GM21390 (cell line): ENCODE data around the gene CHRD.

Source experiments
- ATAC-seq: cut with Tn5 transposase; IDR thresholded peaks from one replicate; pipeline ENCODE4 v1.9.1; 2021; ENCODE audit not compliant: unreplicated experiment

CHRD gene

DNA sequence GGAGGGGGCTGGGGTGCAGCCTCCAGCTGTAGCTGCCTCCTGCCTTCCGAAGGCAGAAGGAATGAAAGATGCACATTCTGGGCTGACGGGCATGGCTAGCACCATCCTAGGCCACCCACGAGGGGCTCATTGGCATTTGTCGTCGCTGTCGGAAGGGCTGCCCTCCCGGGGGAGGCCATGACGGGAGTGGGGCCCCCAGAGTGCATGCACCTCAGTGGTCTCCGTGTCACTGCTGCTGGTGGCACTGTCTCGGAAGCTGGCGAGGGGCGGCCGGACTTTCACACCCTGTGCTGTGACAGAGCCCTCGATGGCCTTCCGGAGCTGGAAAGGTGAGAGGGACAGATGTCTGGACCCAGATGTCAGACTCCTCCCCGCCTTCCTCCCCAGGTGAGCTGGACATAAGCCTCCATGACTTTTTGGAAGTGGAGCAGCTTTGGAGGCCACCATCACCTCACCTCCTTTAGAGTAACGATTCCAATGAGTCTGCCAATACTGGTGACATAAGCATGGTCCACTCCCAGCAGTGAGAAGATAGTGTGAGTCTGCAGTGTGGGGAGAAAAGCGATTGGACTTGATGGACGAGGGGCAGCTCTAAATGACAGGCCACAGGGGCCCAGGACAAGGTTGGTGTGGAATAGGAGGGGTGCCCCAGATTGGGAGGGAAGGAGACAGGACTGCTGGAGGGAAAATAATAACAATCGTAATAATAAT is 33.2 kb upstream of the CHRD start:
- no peak for ATAC-seq

DNA sequence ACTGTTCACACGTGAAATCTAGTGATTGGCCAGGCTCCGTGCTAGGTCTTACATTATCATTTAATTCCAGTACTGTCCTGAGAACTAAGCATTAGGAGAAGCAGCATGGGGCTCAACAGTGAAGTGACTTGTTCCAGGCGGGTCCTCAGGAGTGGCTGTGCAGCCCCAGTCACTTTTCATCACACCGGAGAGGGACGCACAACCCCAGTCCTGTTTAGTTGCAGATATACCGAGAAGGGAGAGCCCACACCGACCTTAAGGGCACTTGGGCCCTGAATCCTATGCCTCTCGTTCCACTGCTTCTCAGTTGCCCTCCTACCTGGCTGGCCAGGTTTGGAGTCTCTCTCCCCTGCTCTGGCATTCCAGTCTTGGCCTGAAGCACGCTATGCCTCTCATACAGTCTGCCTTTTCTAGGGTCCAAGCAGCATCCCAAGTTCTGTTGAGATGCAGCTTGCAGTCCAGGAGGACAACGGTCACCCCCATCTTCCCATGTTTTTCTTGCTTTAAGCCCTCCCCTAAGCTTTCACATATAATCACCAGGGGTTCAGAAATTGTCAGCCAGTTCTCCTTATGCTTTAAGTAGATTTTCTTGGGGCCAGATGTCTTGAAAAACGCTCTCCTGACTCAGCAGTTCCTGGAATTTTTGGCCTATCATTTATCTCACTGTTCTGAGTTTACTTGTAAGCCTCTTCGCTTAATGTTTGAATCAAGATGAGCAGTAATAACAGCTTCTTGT is 32.4 kb upstream of the CHRD start:
- no peak for ATAC-seq

DNA sequence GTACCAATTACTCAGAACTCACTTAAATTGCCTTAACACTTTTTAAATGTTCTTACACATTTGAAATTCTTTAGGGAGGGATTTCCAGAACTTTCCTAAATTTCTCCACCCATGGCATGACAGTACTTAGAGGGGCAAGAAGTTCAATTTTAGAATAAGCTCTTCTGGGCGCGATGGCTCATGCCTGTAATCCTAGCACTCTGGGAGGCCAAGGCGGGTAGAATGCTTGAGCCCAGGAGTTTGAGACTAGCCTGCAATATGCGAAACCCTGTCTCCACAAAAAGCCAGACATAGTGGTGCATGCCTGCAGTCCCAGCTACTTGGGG is 31.8 kb upstream of the CHRD start:
- ATAC-seq, result no peak

DNA sequence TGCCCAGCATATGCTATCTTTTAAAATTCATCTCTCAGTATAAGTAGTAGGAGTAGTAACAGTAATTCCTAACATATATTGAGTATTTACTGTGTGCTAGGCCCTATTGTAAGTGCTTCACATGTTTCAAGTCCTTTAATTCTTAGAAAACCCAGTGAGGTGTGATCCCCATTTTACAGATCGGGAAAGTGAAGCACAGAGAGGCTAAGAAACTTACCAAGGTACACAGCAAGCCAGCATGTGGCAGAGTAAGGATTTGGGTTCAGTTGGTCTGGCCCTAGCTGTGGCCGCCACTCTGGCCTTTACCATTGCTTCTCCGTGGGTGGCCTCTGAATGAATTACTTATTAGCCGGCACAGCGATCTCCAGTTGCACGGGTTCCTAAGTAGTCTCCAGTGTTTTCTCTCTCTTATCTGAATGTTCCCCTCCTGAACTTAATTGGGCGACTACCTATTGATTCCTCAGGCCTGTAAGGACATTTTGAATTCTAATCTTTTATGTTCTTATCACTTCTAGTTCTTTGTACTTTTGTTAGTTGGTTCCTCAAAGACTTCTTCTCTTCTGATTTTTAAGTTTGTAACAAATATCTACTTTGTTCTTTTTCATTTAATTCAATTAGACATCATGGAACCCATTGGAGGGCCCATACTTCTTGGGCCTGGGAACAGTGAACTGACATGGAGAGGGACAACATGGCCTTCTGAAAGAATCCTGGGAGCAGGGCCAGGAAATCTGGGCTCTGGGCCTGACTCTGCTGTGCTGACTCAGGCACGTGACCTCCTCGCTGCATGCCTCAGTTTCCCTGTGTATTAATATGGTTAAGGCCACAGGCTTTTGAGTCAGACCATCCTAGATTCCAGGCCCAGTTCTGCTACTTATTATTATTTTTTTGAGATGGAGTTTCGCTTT is 30.0 kb upstream of the CHRD start:
- no peak for ATAC-seq

DNA sequence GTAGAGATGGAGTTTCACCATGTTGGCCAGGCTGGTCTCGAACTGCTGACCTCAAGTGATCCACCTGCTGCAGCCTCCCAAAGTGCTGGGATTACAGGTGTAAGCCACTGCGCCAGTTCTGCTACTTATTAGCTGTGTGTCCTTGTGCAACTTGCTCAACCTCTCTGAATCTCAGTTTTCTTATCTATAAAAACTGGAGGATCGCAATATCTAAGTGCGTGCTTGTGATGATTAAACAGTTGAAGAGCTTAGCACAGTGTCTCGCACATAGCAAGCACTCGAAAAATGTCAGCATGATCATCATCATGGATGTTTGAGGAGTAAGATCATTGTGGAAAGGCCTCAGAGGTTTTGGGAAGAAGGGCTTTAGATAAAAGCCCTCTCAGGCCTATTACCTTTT is 29.2 kb upstream of the CHRD start:
- ATAC-seq, result no peak

DNA sequence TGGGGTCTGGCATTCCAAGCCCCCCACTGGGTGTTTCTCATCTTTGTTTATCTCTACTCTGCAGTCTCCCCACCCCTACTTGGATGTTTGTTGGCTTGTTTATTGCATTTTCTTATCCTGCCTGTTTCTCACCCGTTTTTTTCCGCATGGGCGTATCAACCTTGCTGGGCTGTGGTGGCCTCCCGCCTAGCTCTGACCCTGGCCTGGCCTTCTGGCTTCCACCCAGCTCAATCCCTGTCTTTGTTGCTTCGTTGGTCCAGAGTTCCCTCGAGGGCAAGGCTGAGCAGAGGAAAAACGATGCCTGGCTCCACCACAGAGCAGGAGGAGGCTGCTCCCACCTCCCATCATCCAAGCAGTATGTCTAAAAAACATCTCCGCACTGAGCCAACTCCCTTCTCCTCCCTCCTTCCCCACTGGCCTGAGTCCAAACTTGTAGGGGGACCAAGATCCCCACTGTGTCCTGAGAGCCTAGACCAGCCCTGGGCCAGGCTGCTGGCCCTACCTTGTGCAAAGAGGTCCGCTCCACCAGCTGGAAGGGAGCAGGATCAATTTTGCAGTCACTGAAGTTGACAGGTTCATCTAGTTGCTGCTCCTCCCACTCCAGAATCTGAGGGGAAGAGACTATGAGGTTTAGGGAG is 28.2 kb upstream of the CHRD start:
- no peak for ATAC-seq

DNA sequence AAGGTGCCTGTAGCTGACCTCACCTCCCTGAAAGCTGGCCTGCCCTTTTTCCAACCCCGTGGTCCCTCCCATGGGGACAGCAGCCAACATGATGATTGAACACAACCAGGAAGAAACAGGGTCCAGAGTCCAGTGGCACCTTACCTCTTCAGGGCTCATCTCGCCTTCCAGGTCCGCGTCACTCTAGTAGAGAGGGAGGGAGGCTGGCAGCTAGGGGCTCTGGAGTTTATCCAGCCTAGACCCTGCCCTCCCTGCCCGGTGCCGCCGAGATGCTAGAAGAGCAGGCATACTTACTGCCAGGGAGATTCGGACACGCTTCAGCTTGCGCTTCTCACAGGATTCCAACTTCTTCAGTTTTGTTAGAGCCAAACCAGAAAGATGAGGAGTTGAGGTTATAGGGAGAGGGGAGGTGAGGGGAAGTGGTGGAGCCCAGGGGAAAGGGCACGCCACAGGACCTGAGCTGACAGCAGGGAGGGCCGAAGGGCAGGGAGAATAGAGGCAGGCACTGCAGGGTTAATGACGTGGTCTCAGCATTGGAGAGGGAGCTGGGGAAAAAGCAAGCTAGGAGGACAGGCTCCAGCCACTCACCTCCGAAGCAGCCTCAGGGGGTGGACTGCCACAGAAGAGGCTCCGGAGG is 27.6 kb upstream of the CHRD start:
- no peak for ATAC-seq

DNA sequence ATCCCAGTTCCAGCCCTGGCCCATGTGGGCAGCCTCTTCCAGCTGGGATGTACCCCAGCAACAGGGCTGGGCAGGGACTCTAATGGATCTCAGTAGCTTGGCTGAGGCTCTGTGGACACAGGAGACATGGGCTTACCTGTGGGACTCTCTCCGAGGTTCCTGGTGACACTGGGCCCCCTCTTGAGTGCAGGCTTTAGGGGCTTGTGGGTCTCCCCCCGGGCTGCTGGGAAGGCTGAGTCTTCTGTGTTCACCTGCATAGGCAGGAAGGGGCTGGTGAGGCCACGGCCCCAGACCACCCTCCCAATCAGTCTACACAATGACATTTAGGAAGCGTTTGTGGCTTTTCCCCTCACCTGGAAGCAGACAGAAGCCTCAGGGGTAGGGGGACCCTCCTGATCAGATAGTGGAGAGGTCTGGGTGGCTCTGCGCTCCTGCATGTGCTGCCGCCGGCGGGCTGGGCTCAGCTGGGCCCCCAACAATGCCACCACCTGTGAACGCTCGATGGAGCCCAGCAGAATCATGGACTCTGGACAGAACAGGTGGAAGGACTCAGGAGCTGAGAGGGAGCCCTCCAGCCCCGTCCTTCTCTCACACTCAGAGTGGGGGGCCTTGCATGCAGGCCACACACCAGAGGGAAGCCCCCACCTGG is 26.8 kb upstream of the CHRD start:
- ATAC-seq, result no peak

DNA sequence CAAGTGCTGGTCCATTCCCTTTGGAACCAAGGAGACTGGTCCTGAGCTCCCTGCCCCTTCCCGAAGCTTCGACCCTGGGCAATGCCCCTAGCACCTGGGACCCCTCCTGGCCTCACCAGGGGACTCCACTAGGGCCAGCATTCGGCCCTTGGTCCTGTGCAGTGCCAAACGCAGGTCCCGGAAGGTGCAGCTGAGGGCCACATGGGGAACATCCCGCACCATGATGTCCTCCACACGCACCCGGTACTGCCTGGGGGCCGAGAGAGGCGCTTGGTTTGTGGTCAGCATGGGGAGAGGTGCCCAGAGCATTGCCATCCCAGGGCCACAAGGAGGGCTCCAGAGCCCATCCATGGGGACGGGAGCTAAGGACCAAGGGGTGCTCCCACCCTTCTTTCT is 26.3 kb upstream of the CHRD start:
- no peak for ATAC-seq

DNA sequence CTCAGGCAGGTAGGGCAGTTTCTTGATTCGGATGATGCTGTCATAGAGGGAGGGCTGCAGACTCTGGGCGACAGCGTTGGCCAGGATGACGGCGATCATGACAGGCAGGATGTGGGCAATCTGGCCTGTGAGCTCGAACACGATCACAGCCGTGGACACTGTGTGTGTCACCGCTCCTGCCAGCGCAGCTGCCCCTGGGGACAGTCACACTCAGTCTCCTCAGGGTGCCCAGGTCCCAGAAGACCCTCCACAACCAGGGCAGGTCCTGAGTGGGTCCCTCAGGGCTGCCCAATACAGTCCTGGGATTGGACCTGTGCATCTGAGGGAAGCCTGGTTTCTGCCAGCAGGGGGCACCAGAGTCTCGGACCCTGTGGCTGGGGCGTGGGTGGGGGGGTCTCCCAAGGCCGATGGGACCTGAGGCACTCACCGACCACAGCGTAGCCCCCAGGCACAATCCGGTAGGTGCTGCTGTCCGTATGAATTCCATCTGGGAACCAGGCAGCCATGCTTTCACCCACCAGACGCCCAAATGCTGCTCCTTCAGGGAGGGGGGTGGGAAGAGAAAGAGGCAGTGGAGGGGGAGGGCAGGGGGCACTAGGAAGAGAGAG is 25.6 kb upstream of the CHRD start:
- no peak for ATAC-seq

DNA sequence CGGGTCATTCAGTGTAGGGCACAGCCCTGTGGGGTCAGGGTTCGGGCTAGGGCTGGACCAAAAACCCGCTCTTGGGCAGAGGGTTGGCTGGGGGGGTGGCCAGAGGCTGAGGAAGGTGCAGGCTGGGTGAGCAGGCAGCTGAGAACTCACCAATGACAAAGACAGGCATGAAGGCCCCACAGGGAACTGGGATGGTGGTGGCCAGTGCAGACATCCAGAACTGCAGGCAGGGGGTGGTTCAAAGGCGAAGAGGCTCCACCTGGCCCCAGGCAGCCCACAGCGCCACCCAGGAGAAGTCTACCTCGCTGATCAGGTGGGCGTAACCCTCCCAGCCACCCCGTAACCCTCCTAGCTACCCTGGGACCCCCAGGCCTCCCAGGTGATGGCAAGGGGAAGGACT is 25.1 kb upstream of the CHRD start:
- no peak for ATAC-seq

DNA sequence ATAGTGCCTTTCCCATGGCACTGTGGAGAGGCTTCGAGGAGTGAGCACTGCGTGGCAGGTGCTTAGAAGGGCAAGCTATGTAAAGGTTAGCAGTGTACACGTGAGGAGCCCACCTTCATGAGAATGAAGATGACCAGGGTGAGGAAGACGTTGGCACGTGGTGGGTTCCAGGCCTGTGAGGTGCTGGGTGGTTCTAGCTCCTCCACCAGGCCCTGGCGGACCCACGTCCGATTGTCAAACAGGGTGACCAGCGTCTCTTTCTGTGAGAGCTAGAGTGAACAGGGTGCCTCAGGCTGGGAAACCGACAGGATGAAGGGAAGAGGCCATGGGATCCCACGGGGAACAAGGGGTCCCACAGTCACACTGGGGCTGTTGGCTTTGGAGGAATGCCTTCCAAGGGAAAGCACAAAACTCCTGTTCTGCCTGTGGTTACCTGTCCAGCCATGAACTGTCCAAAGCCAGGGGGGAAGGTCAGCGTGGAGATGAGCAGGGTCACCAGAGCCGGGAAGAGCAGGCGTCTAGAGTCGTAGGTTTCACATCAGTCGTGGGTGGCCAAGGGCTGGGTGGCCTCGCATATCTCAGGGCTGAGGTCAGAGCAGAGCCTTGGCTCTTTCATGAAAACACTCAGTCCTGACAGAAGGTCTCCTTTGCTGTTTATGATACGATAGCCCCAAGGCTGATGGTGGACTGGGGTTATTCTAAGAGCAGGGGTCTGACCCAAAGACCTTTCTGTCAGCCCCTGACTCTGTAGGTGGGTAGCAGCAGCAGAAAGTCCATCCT is 24.4 kb upstream of the CHRD start:
- no peak for ATAC-seq

DNA sequence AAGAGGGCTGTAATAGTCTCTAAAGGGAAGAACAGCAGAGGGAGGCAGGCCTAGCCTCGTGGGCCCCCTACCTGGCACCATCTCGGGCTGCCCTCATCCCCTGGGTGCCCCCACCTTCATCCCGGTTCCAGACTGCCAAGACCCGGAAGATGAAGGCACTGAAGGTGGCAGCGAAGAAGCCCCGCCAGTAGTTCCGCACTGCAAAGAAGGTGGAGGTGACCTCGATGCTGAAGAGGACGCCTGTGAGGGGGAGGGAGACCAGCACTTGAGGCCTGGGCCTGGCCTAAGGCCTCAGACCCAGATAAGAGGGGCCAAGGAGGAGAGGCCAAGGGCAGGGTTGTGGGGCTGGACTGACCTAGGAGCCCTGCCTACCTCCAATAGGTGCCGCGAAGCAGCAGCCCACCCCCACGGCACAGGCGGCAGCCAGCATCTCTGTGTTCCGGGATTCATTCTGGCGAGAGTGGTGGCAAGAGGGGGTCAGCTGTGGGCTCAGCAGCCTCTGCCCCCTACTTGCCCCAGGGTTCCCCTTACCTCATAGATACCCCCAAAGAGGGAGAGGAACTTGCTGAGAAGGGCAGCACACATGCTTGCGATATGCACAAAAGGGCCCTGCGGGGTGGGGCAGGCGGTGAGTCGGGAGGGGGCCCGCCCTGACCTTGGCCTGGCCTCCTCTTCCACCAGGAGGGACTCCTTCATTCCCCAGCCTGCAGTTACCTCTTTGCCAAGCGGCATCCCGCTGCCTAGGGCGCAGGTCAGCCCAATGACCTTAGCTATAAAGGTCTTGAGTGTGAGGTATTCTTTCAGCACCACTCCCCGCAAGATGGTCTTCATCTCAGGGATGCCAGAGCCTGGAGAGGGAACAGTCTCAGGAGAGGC is 22.4 kb upstream of the CHRD start:
- no peak for ATAC-seq

DNA sequence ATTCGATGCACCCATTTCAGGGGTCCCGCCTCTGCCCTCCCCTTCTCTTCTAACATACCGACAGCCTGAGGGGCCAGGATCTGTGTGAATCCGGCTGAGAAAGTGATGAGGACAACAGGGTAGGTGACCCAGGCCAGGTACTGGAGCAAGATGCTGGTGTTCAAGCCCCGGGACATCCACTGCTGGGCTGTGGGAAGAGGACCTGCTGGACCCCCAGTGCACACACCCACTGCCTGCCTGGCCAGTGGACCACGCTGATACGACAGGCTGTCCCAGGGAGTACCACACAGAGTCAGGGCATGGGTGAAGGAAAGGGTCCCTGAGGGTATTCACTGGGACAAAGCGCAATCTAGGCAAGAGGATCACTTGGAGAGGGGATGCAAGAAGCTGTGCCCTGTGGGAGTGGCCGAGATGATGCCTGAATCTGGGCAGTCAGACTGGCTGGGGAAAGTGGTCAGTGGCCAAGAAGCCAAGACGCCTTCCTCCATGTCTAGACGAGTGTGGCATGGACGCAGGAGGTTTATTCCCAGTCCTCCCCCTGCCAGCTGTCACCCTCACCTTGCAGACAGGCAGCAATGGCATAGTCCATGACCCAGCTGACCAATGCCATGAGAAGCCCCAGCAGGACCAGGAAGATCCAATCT is 21.6 kb upstream of the CHRD start:
- ATAC-seq, result no peak

DNA sequence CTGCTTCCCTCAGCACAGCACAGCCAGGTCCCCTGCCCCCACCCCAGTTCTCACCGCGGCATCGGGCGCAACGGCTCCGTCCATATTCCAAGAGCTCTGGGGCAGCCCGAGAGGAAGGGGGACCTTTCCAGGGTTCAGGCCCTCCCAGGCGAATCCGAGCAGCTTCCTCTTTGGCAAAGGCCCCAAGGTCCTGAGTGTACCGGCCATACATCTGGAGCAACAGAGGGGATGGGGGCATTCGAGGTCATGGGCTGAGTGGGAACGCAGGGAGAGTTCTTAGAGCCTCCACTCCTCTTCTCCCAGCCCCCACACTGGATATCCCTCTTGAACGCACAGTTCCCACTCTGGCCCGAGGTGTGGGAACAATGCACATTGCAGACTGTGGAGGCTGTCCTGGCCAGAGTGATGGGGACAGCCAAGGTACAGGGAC is 20.9 kb upstream of the CHRD start:
- ATAC-seq, result no peak

DNA sequence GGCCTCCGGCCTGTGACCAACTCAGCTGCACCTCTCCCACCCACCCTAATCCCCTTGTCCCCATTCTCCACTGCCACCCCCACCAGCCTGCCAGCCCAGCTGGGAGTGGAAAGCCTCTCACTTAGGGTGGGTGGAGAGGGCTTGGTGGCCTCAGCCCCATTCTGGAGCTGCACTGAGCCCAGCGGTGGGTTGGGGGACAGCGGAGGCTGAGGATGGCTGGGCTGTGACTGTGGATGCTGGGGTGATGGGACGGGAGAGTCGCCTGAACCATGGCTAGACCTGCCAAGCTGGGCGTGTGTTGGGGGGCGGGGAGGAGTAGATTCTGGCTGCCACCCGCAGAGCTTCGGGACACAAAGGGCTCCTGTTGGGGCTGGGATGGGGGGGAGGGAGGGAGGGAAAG is 20.2 kb upstream of the CHRD start:
- no peak for ATAC-seq

DNA sequence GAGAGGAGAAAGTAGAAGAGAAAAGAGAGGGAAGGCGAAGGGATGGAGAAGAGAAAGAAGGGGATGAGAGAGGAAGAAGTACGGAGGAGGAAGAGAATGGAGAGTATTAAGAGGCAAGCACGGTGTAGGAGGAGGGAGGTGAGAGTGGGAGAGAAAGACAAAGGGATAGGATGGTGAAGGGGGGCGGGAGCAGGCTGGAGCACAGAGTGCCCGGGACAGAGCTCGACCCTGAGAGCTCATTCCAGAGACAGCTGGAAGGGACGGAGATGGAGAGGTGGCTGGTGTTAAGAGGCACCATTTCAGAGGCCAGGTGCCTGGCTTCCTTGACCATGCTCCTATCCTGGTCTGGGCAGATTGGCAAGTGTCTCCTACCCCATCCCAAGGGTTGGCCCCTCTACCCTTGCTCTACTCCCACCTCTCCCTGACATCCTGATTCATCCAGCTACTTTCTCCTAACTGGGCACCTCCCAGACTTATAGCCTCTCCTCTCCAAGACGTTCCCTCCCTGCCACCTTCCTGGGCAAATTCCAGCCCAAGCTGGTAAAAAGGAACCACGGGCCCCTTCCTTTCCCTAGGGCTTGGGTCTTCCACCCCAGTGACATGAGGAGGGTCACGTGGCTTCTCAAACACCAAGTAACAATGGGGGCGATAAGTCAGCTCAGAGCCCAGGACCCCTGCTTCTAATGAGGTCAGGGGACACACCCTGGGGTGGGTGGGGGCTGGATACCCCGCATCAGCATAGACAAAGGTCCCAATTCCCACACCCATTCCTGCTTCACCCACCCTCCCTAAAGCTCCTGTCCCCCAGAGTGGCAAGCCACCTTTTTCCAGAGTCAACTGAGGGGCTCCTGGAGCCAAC is 19.6 kb upstream of the CHRD start:
- ATAC-seq, result no peak
